SKM-1 treated with dmso at 0.1 percent for 144 hours (cell line): ENCODE results near the gene PUS7.
"Not testable (repeated sequence)": the region's sequence is repeated elsewhere in the genome, so short reads cannot be mapped to it uniquely, and the experiment has no call there.

Experiments
- DNase-seq: peaks from one replicate; lab custom pipeline; 2025; ENCODE audit not compliant: unreplicated experiment; lab: John Stamatoyannopoulos, UW

PUS7 gene

DNA sequence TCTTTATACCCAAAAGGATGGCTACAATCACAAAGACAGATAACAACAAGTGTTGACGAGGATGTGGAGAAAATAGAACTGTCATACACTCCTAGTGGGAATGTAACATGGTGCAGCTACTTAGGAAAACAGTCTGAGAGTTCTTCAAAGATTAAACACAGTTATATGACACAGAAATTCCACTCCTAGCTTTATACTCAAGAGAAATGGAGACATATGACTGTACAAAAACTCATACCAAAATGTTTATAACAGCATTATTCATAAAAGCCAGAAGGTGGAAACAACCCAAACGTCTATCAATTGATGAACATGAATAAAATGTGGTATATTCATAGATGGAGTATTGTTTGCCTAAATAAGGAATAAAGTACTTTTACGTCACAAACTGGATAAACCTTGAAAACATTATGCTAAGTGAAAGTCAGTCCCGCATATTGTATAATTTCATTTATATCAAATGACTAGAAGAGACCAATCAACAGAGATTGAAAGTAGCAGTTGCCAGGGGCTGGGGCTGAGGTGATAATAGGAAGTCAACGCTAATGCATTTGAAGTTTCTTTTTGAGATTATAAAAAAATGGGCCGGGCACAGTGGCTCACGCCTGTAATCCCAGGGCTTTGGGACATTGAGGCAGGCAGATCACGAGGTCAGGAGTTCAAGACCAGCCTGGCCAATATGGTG is 71.8 kb downstream of the PUS7 start:
- DNase-seq: no peak

DNA sequence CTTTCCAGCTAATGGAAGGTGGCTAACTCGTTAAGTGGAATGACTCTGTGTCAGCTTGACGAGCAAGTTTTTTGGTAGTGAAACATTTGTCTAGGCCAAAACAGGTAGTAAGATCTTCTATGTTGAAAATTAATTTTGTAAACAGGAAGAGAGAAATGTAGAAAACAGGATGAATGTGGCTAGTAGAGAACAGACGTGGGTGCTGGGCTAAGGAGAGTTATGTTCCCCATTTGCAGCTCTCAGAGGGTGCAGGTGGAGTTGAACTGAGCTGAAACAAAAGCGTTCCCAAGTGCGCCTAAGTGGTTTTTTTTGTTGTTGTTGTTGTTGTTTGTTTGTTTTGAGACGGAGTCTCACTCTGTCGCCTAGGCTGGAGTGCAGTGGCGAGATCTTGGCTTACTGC is 73.9 kb downstream of the PUS7 start:
- DNase-seq: no peak

DNA sequence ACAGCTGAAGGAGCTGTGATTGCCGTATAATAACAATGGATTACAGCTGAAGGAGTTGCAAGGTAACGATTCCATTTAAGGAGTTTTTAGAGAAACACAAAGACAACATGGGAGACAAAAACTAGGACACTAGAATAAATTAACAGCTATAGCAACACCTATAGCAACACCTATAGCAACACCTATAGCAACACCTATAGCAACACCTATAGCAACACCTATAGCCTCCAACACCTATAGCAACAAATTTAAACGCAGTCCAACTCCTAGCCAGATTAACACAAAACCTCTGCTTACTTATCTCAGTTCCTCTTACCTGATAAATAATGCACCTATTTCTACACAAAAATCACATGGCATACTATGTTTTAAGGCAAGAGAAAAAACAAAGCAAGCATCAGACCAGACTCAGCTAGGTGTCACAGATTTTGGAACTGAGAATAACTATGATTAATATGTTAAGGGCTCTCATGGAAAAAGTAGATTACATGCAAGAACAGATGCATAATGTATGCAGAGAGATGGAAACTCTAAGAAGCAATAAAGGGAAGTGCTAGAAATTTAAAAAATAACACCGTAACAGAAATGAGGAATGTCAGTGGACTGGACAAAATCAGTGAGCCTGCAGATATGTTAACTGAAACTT is 77.6 kb downstream of the PUS7 start:
- DNase-seq: no peak

DNA sequence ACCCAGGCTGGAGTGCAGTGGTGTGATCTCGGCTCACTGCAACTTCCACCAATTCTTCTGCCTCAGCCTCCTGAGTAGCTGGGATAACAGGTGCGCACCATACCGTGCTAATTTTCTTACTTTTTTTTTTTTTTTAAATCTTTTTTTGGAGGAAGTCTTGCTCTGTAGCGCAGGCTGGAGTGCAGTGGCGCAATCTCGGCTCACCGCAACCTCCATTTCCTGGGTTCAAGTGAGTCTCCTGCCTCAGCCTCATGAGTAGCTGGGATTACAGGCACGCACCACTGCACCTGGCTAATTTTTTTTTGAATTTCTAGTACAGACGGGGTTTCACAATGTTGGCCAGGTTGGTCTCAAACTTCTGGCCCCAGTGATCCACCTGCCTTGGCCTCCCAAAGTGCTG is 79.9 kb downstream of the PUS7 start:
- DNase-seq: not testable (repeated sequence)

- no peak for DNase-seq
Measured at GRCh38 chr7:105439174-105439893, 82.7 kb downstream of the PUS7 start.

DNA sequence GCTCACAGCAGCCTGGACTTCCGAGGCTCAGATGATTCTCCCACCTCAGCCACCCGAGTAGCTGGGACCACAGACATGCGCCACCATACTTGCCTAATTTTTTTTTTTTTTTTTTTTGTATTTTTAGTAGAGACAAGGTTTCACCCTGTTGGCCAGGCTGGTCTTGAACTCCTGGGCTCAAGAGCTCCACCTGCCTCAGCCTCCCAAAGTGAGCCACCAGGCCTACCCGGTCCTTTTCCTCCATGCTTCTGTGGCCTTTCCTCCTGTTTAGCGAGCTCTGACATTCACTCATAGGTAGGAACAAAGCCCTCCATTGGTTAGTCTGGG is 83.3 kb downstream of the PUS7 start:
- no peak for DNase-seq

DNA sequence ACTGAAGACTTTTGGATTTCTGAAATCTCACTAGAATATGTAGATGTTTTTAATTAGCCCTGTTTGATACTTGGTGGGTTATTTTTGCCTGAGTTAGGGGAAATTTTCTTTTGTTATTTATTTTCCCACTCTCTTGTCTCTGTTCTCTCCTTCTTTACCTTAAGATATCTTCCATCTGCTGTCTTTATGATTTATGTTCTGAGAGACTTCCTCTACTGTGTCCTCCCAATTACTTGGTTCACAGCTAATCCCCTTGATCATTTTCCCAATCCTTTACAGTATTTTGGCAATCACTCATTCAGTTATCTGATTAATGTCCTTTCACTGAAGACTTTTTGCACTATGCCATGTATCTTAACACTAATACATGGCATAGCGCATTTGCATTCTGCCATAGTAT is 83.8 kb downstream of the PUS7 start:
- DNase-seq: no peak

DNA sequence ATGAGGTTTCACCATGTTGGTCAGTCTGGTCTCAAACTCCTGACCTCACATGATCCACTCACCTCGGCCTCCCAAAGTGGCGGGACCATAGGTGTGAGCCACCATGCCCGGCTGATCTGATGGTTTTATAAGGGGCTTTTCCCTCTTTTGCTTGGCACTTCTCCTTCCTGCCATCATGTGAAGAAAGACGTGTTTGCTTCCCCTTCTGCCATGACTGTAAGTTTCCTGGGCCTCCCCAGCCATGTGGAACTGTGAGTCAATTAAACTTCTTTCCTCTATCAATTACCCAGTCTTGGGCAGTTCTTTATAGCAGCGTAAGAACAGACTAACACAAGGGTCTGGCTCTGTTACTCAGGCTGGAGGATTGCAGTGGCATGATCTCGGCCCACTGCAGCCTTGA is 84.7 kb downstream of the PUS7 start:
- DNase-seq: not testable (repeated sequence)

DNA sequence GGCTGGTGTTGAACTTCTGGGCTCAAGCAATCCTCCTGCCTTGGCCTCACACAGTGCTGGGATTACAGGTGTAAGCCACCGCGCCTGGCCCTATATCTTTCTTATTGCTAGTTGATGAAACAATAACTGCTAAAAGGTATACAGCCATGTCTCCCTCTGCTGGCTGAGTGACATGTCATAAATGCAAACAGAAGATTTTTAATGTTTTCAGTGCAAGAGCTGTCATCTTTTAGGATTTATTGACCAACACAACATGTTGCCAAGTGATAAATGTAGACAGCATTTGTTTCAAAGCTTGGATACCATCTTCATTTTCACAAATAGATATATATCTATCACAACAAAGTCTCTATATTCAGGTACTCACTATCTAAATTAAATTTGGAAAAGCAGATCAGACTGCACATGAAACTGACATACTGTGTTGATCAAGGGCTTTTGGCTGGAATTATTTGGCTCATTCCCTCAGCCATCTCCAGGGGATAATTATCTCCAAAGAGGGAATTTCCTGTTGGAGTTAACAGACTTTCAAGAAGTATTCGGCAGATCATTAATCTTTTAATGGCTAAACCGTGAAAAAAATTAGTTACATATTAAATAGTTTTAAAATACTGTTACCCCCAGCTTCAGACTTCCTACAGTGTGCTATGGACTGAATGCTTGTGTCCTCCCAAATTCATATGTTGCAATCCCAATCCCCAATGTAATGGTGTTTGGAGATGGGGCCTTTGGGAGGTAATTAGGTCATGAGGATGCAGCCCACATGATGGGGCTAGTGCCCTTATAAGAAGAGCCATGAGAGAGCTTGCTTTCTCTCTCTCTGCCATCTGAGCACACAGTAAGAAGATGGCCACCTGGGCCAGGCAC is 92.1 kb downstream of the PUS7 start:
- DNase-seq: no peak

GRCh38 chr7:105426606-105427146 is 95.4 kb downstream of the PUS7 start:
- DNase-seq: no peak

DNA sequence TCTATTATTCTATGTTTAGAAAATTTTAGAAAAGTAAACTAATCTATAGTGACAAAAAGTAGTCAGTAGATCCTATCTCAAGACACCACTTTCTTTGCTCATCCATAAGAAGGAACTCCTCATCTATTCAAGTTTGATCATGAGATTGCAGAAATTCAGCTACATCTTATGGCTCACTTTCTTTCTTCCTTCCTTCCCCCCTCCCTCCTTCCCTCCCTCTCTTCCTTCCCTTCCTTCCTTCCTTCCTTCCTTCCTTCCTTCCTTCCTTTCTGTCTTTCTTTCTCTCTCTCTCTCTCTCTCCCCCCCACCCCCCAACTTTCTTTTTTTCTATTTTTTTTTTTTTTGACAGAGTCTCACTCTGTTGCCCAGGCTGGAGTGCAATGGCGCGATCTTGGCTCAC is 98.1 kb downstream of the PUS7 start:
- DNase-seq: no peak

DNA sequence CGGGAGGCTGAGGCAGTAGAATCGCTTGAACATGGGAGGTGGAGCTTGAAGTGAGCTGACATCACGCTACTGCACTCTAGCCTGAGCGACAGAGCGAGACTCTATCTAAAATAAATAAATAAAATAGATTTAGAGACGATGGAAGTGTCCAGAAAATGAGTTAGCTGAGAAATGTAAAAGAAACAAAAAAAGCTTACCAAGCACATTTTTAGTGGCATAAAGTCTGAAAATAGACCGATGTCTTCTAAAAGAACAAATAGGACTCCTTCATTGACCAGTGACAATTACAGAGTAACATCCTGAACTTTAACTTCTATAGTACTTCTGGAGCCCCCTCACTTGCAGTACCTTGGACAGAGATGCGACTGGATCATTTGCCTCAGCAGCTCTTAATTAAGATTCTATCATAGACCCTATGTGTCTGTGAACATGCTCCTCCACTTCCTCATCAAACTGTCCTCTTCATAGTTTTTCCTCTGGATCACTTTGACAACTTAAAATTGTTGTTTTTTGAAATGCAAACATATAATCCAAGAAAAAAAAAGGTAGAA is 108.1 kb downstream of the PUS7 start:
- DNase-seq: no peak

DNA sequence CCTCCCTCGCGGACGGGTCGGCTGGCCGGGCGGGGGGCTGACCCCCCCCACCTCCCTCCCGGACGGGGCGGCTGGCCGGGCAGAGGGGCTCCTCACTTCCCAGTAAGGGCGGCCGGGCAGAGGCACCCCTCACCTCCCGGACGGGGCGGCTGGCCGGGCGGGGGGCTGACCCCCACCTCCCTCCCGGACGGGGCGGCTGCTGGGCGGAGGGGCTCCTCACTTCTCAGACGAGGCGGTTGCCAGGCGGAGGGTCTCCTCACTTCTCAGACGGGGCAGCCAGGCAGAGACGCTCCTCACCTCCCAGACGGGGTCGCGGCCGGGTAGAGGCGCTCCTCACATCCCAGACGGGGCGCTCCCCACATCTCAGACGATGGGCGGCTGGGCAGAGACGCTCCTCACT is 111.3 kb downstream of the PUS7 start:
- DNase-seq: not testable (repeated sequence)

- not testable (repeated sequence) for DNase-seq
Measured at GRCh38 chr7:105409775-105410174, 112.3 kb downstream of the PUS7 start.

GRCh38 chr7:105408791-105409410 is 113.2 kb downstream of the PUS7 start:
- DNase-seq: no peak
